Neural cell (in vitro differentiated cells): ENCODE results near the gene ADPRS. TPM values are rescaled to one million over a fixed set of nuclear protein-coding genes. Genes with fewer than 3 reads are reported as not detected.

Experiments used
- H2AFZ ChIP-seq: fragments of 200-600, 300-800 bp; sonication (generic), shearing (Covaris generic); 2 replicates; pipeline ENCODE4 v1.6.0; 2014; ENCODE audit warnings: low read depth, mild to moderate bottlenecking, antibody characterized with exemption, low read length, moderate library complexity
- H3F3A ChIP-seq: fragments of 200-600 bp; shearing (Covaris generic); 2 replicates; pipeline ENCODE4 v1.6.1; 2016; ENCODE audit warnings: mild to moderate bottlenecking, moderate library complexity, mixed read lengths, antibody characterized with exemption, low read length; ENCODE audit not compliant: insufficient read depth, poor library complexity, severe bottlenecking
- H3K27ac ChIP-seq: fragments of 200-600, 300-800 bp; sonication (generic), shearing (Covaris generic); 2 replicates; pipeline ENCODE4 v1.5.1; 2014; ENCODE audit warnings: mild to moderate bottlenecking, low read length, moderate library complexity
- H3K27me3 ChIP-seq: fragments of 300-800, 200-600 bp; sonication (generic), shearing (Covaris generic); 2 replicates; pipeline ENCODE4 v1.6.0; 2014; ENCODE audit warnings: mild to moderate bottlenecking, low read depth, low read length, moderate library complexity; ENCODE audit not compliant: insufficient read depth
- H3K36me3 ChIP-seq: fragments of 300-800, 200-600 bp; sonication (generic), shearing (Covaris generic); 2 replicates; pipeline ENCODE4 v1.5.1; 2014; ENCODE audit warnings: mild to moderate bottlenecking, antibody characterized with exemption, low read length, moderate library complexity; ENCODE audit not compliant: insufficient read depth
- H3K4me2 ChIP-seq: fragments of 300-800, 200-600 bp; sonication (generic), shearing (Covaris generic); 2 replicates; pipeline ENCODE4 v1.6.0; 2014; ENCODE audit warnings: mild to moderate bottlenecking, low read length
- H3K4me3 ChIP-seq: fragments of 300-800, 200-600 bp; sonication (generic), shearing (Covaris generic); 2 replicates; pipeline ENCODE4 v1.5.1; 2014; ENCODE audit warnings: mild to moderate bottlenecking, low read length, moderate library complexity
- H3K79me2 ChIP-seq: fragments of 200-600 bp; shearing (Covaris generic); replicated peaks from 2 replicates; pipeline ENCODE4 v1.6.0; 2014; ENCODE audit warnings: mild to moderate bottlenecking, low read length, moderate library complexity; ENCODE audit not compliant: insufficient read depth
- H3K9ac ChIP-seq: fragments of 300-800, 200-600 bp; sonication (generic), shearing (Covaris generic); 2 replicates; pipeline ENCODE4 v1.6.1; 2016; ENCODE audit warnings: mild to moderate bottlenecking, low read length, mixed read lengths
- H3K9me2 ChIP-seq: fragments of 200-600 bp; shearing (Covaris generic); 2 replicates; pipeline ENCODE4 v1.6.1; 2016; ENCODE audit warnings: mild to moderate bottlenecking, low read length, mixed read lengths; ENCODE audit not compliant: insufficient read depth
- H3K9me3 ChIP-seq: fragments of 200-600, 300-800 bp; sonication (generic), shearing (Covaris generic); 2 replicates; pipeline ENCODE4 v1.6.1; 2016; ENCODE audit warnings: mild to moderate bottlenecking, mixed run types, low read length, moderate library complexity, mixed read lengths
- H4K20me1 ChIP-seq: fragments of 200-600 bp; shearing (Covaris generic); 2 replicates; pipeline ENCODE4 v1.6.1; 2016; ENCODE audit warnings: mild to moderate bottlenecking, mixed run types; ENCODE audit not compliant: insufficient read depth
- CTCF ChIP-seq: fragments of 450-650 bp; IDR thresholded peaks from 2 replicates; pipeline ENCODE4 v1.5.1; 2014; ENCODE audit warnings: antibody characterized with exemption, mild to moderate bottlenecking, moderate library complexity; ENCODE audit not compliant: poor library complexity, severe bottlenecking
- EP300 ChIP-seq: fragments of 450-650 bp; conservative IDR thresholded peaks from 2 replicates; pipeline ENCODE4 v1.6.1; 2014; ENCODE audit warnings: antibody characterized with exemption, mild to moderate bottlenecking, moderate library complexity; ENCODE audit not compliant: poor library complexity, severe bottlenecking
- EZH2 ChIP-seq: fragments of 200-600, 300-800 bp; shearing (Covaris generic), sonication (generic); IDR thresholded peaks from 2 replicates; pipeline ENCODE4 v1.6.1; 2014; ENCODE audit warnings: antibody characterized with exemption, low read length, borderline replicate concordance, mild to moderate bottlenecking; ENCODE audit not compliant: insufficient read depth, poor library complexity, severe bottlenecking
- MXI1 ChIP-seq: fragments of 450-650 bp; conservative IDR thresholded peaks from 2 replicates; pipeline ENCODE4 v1.6.1; 2014; ENCODE audit warnings: antibody characterized with exemption, mild to moderate bottlenecking; ENCODE audit not compliant: poor library complexity, severe bottlenecking
- POLR2AphosphoS5 ChIP-seq: IDR thresholded peaks from 2 replicates; pipeline ENCODE4 v1.6.1; 2012
- RAD21 ChIP-seq: fragments of 450-650 bp; conservative IDR thresholded peaks from 2 replicates; pipeline ENCODE4 v1.6.1; 2014; ENCODE audit warnings: antibody characterized with exemption, mild to moderate bottlenecking, moderate library complexity
- REST ChIP-seq: IDR thresholded peaks from 2 replicates; pipeline ENCODE4 v1.6.1; 2012; ENCODE audit warnings: borderline replicate concordance
- SMC3 ChIP-seq: fragments of 450-650 bp; conservative IDR thresholded peaks from 2 replicates; pipeline ENCODE4 v1.6.1; 2014; ENCODE audit warnings: antibody characterized with exemption, mild to moderate bottlenecking, moderate library complexity; ENCODE audit not compliant: poor library complexity
- TAF1 ChIP-seq: IDR thresholded peaks from 2 replicates; pipeline ENCODE4 v1.6.1; 2012; ENCODE audit warnings: low read depth
- polyA plus RNA-seq: library from polyadenylated mRNA; depleted of rRNA; stranded (reverse); fragments of >200 nt; gene quantifications from 2 replicates; pipeline ENCODE4 v1.2.3, GENCODE V29; 2014

The ADPRS gene
- polyA plus RNA-seq, 1 donor from 2014 or later, result 66.7 TPM

- Histone ChIP-seq H3K27me3 (no peaks in the 10 kb centered on the region), H3K9me2 (no peaks in the 10 kb centered on the region), H3K9me3 (no peaks in the 10 kb centered on the region), H3K79me2 (no peaks in the 10 kb centered on the region), H4K20me1 (no peaks in the 10 kb centered on the region), H3K27ac (no peak overlapping the region), H3K4me3 (no peak overlapping the region), H3K9ac (no peak overlapping the region), H3K4me2 (no peak overlapping the region), H3F3A (no peaks in the 10 kb centered on the region), H3K36me3 (peaks cover 5% of the 10 kb centered on the region), H2AFZ (no peak overlapping the region)
- no peak for TF ChIP-seq SMC3
- TF ChIP-seq POLR2AphosphoS5, result no peak
- TF ChIP-seq EP300, result no peak
- no peak for TF ChIP-seq REST
- TF ChIP-seq EZH2, result no peak
- TF ChIP-seq CTCF, result no peak
- no peak for TF ChIP-seq MXI1
- TF ChIP-seq TAF1, result no peak
- no peak for TF ChIP-seq RAD21
Measured at GRCh38 chr1:36137226-36137625, 48.5 kb downstream of the ADPRS start.

- H3K9me2 ChIP-seq, result no peaks in the 10 kb centered on the region
- H3K79me2 ChIP-seq, result no peaks in the 10 kb centered on the region
- H3F3A ChIP-seq, result no peaks in the 10 kb centered on the region
- peaks cover 5% of the 10 kb centered on the region for H3K36me3 ChIP-seq
- H3K9me3 ChIP-seq, result no peaks in the 10 kb centered on the region
- TF ChIP-seq EP300 (no peak), RAD21 (no peak), EZH2 (no peak), SMC3 (no peak), POLR2AphosphoS5 (no peak), MXI1 (no peak), CTCF (no peak), TAF1 (no peak), REST (no peak)
- H3K27ac ChIP-seq, result no peak overlapping the region
- H3K4me2 ChIP-seq, result no peak overlapping the region
- no peak overlapping the region for H2AFZ ChIP-seq
- H4K20me1 ChIP-seq, result no peaks in the 10 kb centered on the region
- no peak overlapping the region for H3K9ac ChIP-seq
- H3K4me3 ChIP-seq, result no peak overlapping the region
- no peaks in the 10 kb centered on the region for H3K27me3 ChIP-seq
Measured at GRCh38 chr1:36137776-36138175, 49.1 kb downstream of the ADPRS start.
